ENCODE results near the gene TOX4.

TOX4 gene

GRCh38 chr14:21449899-21450216 lies 27.1 kb upstream of the TOX4 start:
- H3K9ac ChIP-seq (ENCODE audit: low read depth, low read length, poor library complexity, severe bottlenecking): peak overlapping the region; percentile 41
- peak overlapping the region; percentile 21 for H3K4me3 ChIP-seq (ENCODE audit: low read length, poor library complexity, severe bottlenecking)
- no peaks in the 10 kb centered on the region for H3K27me3 ChIP-seq (ENCODE audit: insufficient read depth, low read length, poor library complexity, severe bottlenecking)
- H3F3A ChIP-seq (ENCODE audit: low read depth): no peaks in the 10 kb centered on the region
- peaks cover 45% of the 10 kb centered on the region for H3K4me1 ChIP-seq (ENCODE audit: insufficient read depth, low read length, poor library complexity, severe bottlenecking)
- no peaks in the 10 kb centered on the region for H3K36me3 ChIP-seq (ENCODE audit: insufficient read depth, low read length)
- peaks cover 68% of the 10 kb centered on the region for H4K20me1 ChIP-seq (ENCODE audit: insufficient read depth, low read length, poor library complexity, severe bottlenecking)
- H3K4me2 ChIP-seq (ENCODE audit: low read depth, low read length, poor library complexity, severe bottlenecking): peak overlapping the region; percentile 58
- peaks cover 97% of the 10 kb centered on the region for H3K79me2 ChIP-seq (ENCODE audit: insufficient read depth, low read length)
- H2AFZ ChIP-seq (ENCODE audit: low read length): no peak overlapping the region
- no peaks in the 10 kb centered on the region for H3K9me3 ChIP-seq (ENCODE audit: insufficient read depth, low read depth, low read length)
- TF ChIP-seq, protein P1, sequence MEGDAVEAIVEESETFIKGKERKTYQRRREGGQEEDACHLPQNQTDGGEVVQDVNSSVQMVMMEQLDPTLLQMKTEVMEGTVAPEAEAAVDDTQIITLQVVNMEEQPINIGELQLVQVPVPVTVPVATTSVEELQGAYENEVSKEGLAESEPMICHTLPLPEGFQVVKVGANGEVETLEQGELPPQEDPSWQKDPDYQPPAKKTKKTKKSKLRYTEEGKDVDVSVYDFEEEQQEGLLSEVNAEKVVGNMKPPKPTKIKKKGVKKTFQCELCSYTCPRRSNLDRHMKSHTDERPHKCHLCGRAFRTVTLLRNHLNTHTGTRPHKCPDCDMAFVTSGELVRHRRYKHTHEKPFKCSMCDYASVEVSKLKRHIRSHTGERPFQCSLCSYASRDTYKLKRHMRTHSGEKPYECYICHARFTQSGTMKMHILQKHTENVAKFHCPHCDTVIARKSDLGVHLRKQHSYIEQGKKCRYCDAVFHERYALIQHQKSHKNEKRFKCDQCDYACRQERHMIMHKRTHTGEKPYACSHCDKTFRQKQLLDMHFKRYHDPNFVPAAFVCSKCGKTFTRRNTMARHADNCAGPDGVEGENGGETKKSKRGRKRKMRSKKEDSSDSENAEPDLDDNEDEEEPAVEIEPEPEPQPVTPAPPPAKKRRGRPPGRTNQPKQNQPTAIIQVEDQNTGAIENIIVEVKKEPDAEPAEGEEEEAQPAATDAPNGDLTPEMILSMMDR (conservative IDR thresholded peaks at IDR 0.05; ENCODE audit: low read length): no peak
- TF ChIP-seq EZH2phosphoT487 (IDR thresholded peaks at IDR 0.05; ENCODE audit: borderline replicate concordance): no peak
- H3K9me2 ChIP-seq (replicated peaks; ENCODE audit: low read depth, low read length): no peaks in the 10 kb centered on the region

GRCh38 chr14:21454843-21455544 lies 22.0 kb upstream of the TOX4 start:
- Histone ChIP-seq H2AFZ (ENCODE audit: low read length) (no peak overlapping the region), H3F3A (ENCODE audit: low read depth) (peaks cover 3% of the 10 kb centered on the region; the same call in 1 of the 2 replicates), H3K79me2 (ENCODE audit: insufficient read depth, low read length) (peaks cover 59% of the 10 kb centered on the region), H3K4me2 (ENCODE audit: low read depth, low read length, poor library complexity, severe bottlenecking) (peak overlapping the region; percentile 92), H4K20me1 (ENCODE audit: insufficient read depth, low read length, poor library complexity, severe bottlenecking) (peaks cover 44% of the 10 kb centered on the region), H3K9me2 (replicated peaks; ENCODE audit: low read depth, low read length) (no peaks in the 10 kb centered on the region), H3K4me1 (ENCODE audit: insufficient read depth, low read length, poor library complexity, severe bottlenecking) (peaks cover 35% of the 10 kb centered on the region), H3K36me3 (ENCODE audit: insufficient read depth, low read length) (0 out of 2 replicates have a peak, but pooled peaks cover 9% of the 10 kb centered on the region), H3K9me3 (ENCODE audit: insufficient read depth, low read depth, low read length) (no peaks in the 10 kb centered on the region), H3K9ac (ENCODE audit: low read depth, low read length, poor library complexity, severe bottlenecking) (peak overlapping the region; percentile 89), H3K27me3 (ENCODE audit: insufficient read depth, low read length, poor library complexity, severe bottlenecking) (no peaks in the 10 kb centered on the region), H3K4me3 (ENCODE audit: low read length, poor library complexity, severe bottlenecking) (peak overlapping the region; percentile 96)
- TF ChIP-seq, protein P1 (conservative IDR thresholded peaks at IDR 0.05; ENCODE audit: low read length): no peak
- TF ChIP-seq EZH2phosphoT487 (IDR thresholded peaks at IDR 0.05; ENCODE audit: borderline replicate concordance): no peak

DNA sequence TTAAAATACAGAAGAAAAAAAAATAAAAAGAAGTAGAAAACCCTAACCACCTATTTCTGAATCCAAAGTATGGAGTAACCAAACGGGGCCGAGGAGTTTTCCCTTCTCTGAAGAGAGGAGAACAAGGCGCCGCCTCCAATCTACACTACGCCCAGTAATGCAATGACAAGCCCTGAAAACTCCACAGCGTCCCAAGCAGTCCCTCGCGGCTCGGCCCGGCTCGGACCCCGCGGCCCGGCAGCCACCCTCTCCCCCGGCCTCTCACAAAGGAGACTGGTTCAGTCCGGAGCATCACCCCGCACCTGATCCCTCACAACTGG lies 21.4 kb upstream of the TOX4 start:
- Histone ChIP-seq H3K9me2 (replicated peaks; ENCODE audit: low read depth, low read length) (no peaks in the 10 kb centered on the region), H3F3A (ENCODE audit: low read depth) (peaks cover 3% of the 10 kb centered on the region; the same call in 1 of the 2 replicates), H2AFZ (ENCODE audit: low read length) (peak overlapping the region; percentile 83), H3K9me3 (ENCODE audit: insufficient read depth, low read depth, low read length) (no peaks in the 10 kb centered on the region), H3K4me2 (ENCODE audit: low read depth, low read length, poor library complexity, severe bottlenecking) (peak overlapping the region; percentile 92), H4K20me1 (ENCODE audit: insufficient read depth, low read length, poor library complexity, severe bottlenecking) (peaks cover 39% of the 10 kb centered on the region), H3K79me2 (ENCODE audit: insufficient read depth, low read length) (peaks cover 53% of the 10 kb centered on the region), H3K9ac (ENCODE audit: low read depth, low read length, poor library complexity, severe bottlenecking) (peak overlapping the region; percentile 89), H3K27me3 (ENCODE audit: insufficient read depth, low read length, poor library complexity, severe bottlenecking) (no peaks in the 10 kb centered on the region), H3K36me3 (ENCODE audit: insufficient read depth, low read length) (0 out of 2 replicates have a peak, but pooled peaks cover 10% of the 10 kb centered on the region), H3K4me3 (ENCODE audit: low read length, poor library complexity, severe bottlenecking) (peak overlapping the region; percentile 96), H3K4me1 (ENCODE audit: insufficient read depth, low read length, poor library complexity, severe bottlenecking) (peaks cover 30% of the 10 kb centered on the region)
- no peak for TF ChIP-seq EZH2phosphoT487 (IDR thresholded peaks at IDR 0.05; ENCODE audit: borderline replicate concordance)
- TF ChIP-seq, protein P1 (conservative IDR thresholded peaks at IDR 0.05; ENCODE audit: low read length): no peak

Data from Loucy (cell line).